NAMALWA (cell line): ENCODE results near the gene HACD2.
"Not testable (repeated sequence)": the region's sequence is repeated elsewhere in the genome, so short reads cannot be mapped to it uniquely, and the experiment has no call there.

Source experiments
- DNase-seq: peaks from one replicate; pipeline ENCODE4 v3.0.0-alpha.2; 2015; ENCODE audit warnings: low spot score

HACD2 gene

GRCh38 chr3:123584988-123585937 lies at the start of gene HACD2:
Gene HACD2 (minus strand): TSS chr3:123585053. CDS start chr3:123585027, 26 bp downstream.
- DNase-seq: peak; percentile 96

GRCh38 chr3:123634149-123635051 lies 49.5 kb upstream of the HACD2 start:
- no peak for DNase-seq

GRCh38 chr3:123633530-123633929 lies 48.7 kb upstream of the HACD2 start:
- no peak for DNase-seq

GRCh38 chr3:123632161-123632655 lies 47.4 kb upstream of the HACD2 start:
- no peak for DNase-seq

- no peak for DNase-seq
Observed at GRCh38 chr3:123629747-123630047, 44.8 kb upstream of the HACD2 start.

GRCh38 chr3:123628996-123629746 lies 44.3 kb upstream of the HACD2 start:
- DNase-seq: no peak

GRCh38 chr3:123627673-123628670 lies 43.1 kb upstream of the HACD2 start:
- no peak for DNase-seq

GRCh38 chr3:123626881-123627280 lies 42.0 kb upstream of the HACD2 start:
- DNase-seq: no peak

- no peak for DNase-seq
Observed at GRCh38 chr3:123624302-123624701, 39.4 kb upstream of the HACD2 start.

GRCh38 chr3:123623346-123623880 lies 38.6 kb upstream of the HACD2 start:
- no peak for DNase-seq

GRCh38 chr3:123622766-123623165 lies 37.9 kb upstream of the HACD2 start:
- no peak for DNase-seq

- DNase-seq: no peak
Observed at GRCh38 chr3:123621850-123622189, 37.0 kb upstream of the HACD2 start.

- no peak for DNase-seq
Observed at GRCh38 chr3:123621186-123621849, 36.5 kb upstream of the HACD2 start.

- no peak for DNase-seq
Observed at GRCh38 chr3:123620343-123620742, 35.5 kb upstream of the HACD2 start.

- DNase-seq: peak; percentile 37
Observed at GRCh38 chr3:123618768-123619484, 34.1 kb upstream of the HACD2 start.

GRCh38 chr3:123618076-123618708 lies 33.3 kb upstream of the HACD2 start:
- no peak for DNase-seq

- no peak for DNase-seq
Observed at GRCh38 chr3:123616593-123616992, 31.7 kb upstream of the HACD2 start.

GRCh38 chr3:123613543-123613942 lies 28.7 kb upstream of the HACD2 start:
- DNase-seq: no peak

- not testable (repeated sequence) for DNase-seq
Observed at GRCh38 chr3:123611674-123612073, 26.8 kb upstream of the HACD2 start.
